Left ventricle myocardium inferior (tissue), 1 donor: ENCODE measurements around the gene TPP1. TPM values are rescaled to one million over a fixed set of nuclear protein-coding genes. Genes with fewer than 3 reads are reported as not detected.

ENCODE experiments used
- DNase-seq: peaks from one replicate; pipeline ENCODE4 v3.0.0-alpha.2; 2020
- H3K27ac ChIP-seq: fragments of 200-600 bp; replicated peaks from 2 replicates; pipeline ENCODE4 v1.8.0; 2021
- H3K27me3 ChIP-seq: fragments of 200-600 bp; 2 replicates; pipeline ENCODE4 v1.8.0; 2021; ENCODE audit warnings: low read depth
- H3K36me3 ChIP-seq: fragments of 200-600 bp; 2 replicates; pipeline ENCODE4 v1.8.0; 2021
- H3K4me1 ChIP-seq: fragments of 200-600 bp; 2 replicates; pipeline ENCODE4 v1.8.0; 2021
- H3K4me3 ChIP-seq: fragments of 200-600 bp; 2 replicates; pipeline ENCODE4 v1.8.0; 2021; ENCODE audit warnings: mild to moderate bottlenecking, moderate library complexity
- H3K9me3 ChIP-seq: fragments of 200-600 bp; replicated peaks from 2 replicates; pipeline ENCODE4 v1.8.0; 2021
- intact Hi-C: fragments of 100-400 bp; cut with micrococcal nuclease; formaldehyde crosslinking; loops from one replicate; pipeline ENCODE4 v1.11.0; 2022
- total RNA-seq: library from RNA; stranded (reverse); fragmentation: NEBNext Ultra II Directional; extraction: Animal tissue kit (Norgen Biotek cat#: 25700); gene quantifications from one replicate; pipeline ENCODE4 v1.2.1, GENCODE V29; 2021
- TF ChIP-seq, protein P1 (sequence below): fragments of 200-600 bp; IDR thresholded peaks from 2 replicates; pipeline ENCODE4 v1.8.0; 2021; ENCODE audit warnings: antibody characterized with exemption, mild to moderate bottlenecking, borderline replicate concordance
- donor health status: DM: no; HTN: yes; CAD: no; lungs with severe emphysema.

The TPP1 gene
- total RNA-seq, 1 donor from 2014 or later = 84.2 TPM

DNA sequence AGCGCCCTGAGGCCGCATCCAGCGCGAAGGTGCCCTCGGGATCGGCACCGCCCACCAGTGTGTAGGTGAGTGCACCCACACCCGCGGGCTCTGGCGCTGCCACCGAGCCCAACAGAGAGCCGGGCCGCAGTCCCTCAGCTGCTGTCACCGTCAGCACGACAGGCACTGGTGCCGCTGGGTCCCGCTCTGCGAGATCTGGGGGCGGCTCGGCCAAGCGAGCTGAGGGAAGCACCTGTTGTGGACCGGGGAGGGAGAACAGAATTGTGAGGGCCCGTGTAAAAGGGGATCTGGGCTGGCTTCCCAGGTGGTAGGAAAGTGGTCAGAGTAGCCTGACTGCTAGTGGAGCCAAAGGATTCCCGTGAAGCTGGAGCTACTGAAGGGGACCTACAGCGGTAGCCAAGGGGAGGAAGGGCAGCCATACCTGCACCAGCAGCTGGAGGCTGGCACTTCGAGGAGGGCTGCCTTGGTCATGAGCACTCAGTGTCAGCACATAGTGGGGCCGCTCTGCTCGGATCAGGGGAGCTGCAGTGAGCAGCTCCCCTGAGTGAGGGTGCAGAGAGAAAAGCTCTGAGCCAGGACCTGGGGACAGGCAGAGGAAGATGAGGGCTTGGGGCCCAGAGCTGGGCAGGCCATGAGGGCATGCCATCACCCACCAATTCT, 11.5 kb upstream of the TPP1 start:
- Histone ChIP-seq H3K27ac (no peak overlapping the region), H3K9me3 (no peaks in the 10 kb centered on the region), H3K4me1 (peaks cover 45% of the 10 kb centered on the region), H3K27me3 (no peaks in the 10 kb centered on the region), H3K4me3 (no peak overlapping the region), H3K36me3 (peaks cover 54% of the 10 kb centered on the region)
- no peak for DNase-seq
- intact Hi-C loops = no loop called here
- TF ChIP-seq, protein P1, sequence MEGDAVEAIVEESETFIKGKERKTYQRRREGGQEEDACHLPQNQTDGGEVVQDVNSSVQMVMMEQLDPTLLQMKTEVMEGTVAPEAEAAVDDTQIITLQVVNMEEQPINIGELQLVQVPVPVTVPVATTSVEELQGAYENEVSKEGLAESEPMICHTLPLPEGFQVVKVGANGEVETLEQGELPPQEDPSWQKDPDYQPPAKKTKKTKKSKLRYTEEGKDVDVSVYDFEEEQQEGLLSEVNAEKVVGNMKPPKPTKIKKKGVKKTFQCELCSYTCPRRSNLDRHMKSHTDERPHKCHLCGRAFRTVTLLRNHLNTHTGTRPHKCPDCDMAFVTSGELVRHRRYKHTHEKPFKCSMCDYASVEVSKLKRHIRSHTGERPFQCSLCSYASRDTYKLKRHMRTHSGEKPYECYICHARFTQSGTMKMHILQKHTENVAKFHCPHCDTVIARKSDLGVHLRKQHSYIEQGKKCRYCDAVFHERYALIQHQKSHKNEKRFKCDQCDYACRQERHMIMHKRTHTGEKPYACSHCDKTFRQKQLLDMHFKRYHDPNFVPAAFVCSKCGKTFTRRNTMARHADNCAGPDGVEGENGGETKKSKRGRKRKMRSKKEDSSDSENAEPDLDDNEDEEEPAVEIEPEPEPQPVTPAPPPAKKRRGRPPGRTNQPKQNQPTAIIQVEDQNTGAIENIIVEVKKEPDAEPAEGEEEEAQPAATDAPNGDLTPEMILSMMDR = no peak

DNA sequence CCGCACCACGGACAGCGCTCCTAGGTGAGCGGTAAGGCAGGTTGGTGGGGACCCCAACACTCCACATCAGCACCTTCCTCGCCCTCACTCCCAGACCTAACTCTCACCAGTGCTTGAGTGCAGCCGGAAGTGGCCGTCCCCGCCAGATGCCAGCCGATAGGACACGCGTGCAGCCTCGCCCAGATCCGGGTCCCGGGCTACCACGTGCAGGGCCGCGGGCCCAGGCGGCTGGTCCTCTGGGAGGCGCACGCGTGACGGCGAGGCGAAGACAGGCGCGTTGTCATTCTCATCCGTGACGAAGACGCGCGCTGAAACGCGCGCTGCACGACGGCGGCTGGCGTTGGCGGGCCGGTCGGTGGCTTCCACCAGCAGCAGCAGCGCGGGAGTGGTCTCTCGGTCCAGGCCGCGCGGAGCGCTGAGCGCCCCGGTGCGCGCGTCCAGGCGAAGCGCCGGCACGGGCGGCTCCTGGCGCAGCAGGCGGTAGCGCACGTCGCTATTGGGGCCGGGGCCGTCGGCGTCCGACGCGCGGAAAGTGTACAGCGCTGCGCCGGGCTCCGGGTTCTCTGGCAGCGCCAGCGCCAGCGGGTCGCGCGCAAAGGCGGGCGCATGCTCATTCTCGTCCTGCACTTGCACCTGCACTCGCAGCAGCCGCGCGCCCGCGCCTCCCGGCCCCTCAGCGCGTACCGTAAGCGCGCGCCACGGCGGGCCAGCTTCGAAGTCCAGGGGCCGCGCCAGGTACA, 10.8 kb upstream of the TPP1 start:
- H3K9me3 ChIP-seq = no peaks in the 10 kb centered on the region
- peaks cover 38% of the 10 kb centered on the region for H3K4me1 ChIP-seq
- DNase-seq = no peak
- no peaks in the 10 kb centered on the region for H3K27me3 ChIP-seq
- no peak overlapping the region for H3K27ac ChIP-seq
- H3K4me3 ChIP-seq = no peak overlapping the region
- peaks cover 61% of the 10 kb centered on the region for H3K36me3 ChIP-seq
- TF ChIP-seq, protein P1 = no peak
- intact Hi-C loops = no loop called here

DNA sequence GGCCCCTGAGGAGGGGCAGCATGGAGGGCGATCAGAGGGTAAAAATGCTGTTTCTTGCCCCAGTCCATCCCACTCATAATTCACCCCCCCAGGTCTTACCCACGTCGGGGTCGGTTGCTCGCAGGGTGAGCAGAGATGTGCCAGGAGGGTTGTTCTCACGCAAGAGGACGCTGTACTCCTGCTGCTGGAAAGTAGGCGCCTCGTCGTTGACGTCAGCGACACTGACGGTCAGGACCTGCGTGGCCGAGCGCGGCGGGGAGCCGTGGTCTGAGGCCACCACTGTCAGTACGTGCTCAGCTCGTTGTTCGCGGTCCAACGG, 10.3 kb upstream of the TPP1 start:
- intact Hi-C loops = no loop called here
- H3K9me3 ChIP-seq = no peaks in the 10 kb centered on the region
- no peak overlapping the region for H3K4me3 ChIP-seq
- H3K27ac ChIP-seq = no peak overlapping the region
- H3K4me1 ChIP-seq = peaks cover 32% of the 10 kb centered on the region
- no peaks in the 10 kb centered on the region for H3K27me3 ChIP-seq
- TF ChIP-seq, protein P1 = no peak
- peaks cover 67% of the 10 kb centered on the region for H3K36me3 ChIP-seq
- DNase-seq = no peak

DNA sequence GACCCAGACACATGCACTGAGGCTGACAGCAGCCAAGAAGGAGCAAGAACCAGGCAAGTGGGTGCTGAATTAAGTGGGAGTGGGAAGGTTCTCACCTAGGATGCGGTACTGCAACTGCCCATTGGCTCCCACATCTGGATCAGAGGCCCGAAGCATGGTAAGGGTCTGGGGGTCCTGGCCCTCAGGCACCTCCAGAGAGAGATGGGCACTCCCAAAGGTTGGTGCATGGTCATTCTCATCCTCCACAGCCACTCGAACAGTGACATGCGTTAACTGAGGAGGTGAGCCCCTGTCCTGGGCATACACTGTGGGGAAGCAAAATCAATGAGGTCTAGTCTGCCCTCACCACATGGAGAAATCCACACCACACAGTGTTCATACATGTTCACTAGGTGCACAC, 9.3 kb upstream of the TPP1 start:
- no peak overlapping the region for H3K4me3 ChIP-seq
- intact Hi-C loops = no loop called here
- peaks cover 67% of the 10 kb centered on the region for H3K36me3 ChIP-seq
- H3K27me3 ChIP-seq = no peaks in the 10 kb centered on the region
- H3K4me1 ChIP-seq = peaks cover 22% of the 10 kb centered on the region
- DNase-seq = no peak
- TF ChIP-seq, protein P1 = no peak
- no peak overlapping the region for H3K27ac ChIP-seq
- H3K9me3 ChIP-seq = no peaks in the 10 kb centered on the region

DNA sequence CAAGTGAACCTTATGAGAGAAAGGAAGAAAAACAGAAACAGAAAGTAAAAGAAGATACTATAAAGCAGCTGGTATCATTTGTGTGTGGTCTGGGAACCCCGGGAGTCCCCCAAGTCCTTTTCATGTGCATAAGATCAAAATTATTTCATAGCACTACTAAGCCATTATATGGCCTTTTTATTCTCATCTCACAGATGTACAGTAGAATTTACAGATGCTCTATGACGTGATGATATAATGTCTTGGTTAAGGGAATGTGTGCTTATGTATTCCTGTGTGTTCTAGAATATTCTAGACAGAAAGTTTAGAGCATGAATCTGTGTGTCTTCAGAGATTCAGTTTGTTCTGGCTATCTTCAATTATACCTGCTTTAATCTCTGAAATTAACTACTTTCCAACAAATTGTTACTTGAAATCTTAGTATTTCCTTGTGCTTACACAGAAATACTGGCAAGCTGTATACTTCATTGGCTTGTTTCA, 8.6 kb upstream of the TPP1 start:
- Histone ChIP-seq H3K36me3 (peaks cover 66% of the 10 kb centered on the region), H3K4me1 (peaks cover 15% of the 10 kb centered on the region), H3K27me3 (no peaks in the 10 kb centered on the region), H3K9me3 (no peaks in the 10 kb centered on the region), H3K27ac (no peak overlapping the region), H3K4me3 (no peak overlapping the region)
- no peak for DNase-seq
- TF ChIP-seq, protein P1 = no peak
- intact Hi-C loops = no loop called here
